Uterus (tissue), 2 donors: ENCODE results near the gene RCAN1.

ENCODE experiments used
- CTCF ChIP-seq, 4 experiments: fragments of 200-600 bp in 2 of 4; fragments of 450-650 bp in 2 of 4; sonication (generic) in 2 of 4; IDR thresholded peaks; one replicate each; pipeline ENCODE4 v1.5.1; 2016 to 2019; ENCODE audit warnings: antibody characterized with exemption in 4 of 4, mild to moderate bottlenecking in 2 of 4, moderate library complexity in 1 of 4
- POLR2A ChIP-seq, 2 donors: fragments of 450-650 bp; IDR thresholded peaks; one replicate each; pipeline ENCODE4 v1.6.1; 2016; ENCODE audit warnings: antibody characterized with exemption in 2 of 2, mild to moderate bottlenecking in 1 of 2, moderate library complexity in 1 of 2

- no peak for TF ChIP-seq CTCF (IDR thresholded peaks at IDR 0.05)
- no peak for TF ChIP-seq POLR2A (IDR thresholded peaks at IDR 0.05)
These were observed 8.6 kb upstream of the RCAN1 start for GRCh38 chr21:34623516-34623915.
